Measurements from ENCODE around the gene DGKI.

DGKI gene

DNA sequence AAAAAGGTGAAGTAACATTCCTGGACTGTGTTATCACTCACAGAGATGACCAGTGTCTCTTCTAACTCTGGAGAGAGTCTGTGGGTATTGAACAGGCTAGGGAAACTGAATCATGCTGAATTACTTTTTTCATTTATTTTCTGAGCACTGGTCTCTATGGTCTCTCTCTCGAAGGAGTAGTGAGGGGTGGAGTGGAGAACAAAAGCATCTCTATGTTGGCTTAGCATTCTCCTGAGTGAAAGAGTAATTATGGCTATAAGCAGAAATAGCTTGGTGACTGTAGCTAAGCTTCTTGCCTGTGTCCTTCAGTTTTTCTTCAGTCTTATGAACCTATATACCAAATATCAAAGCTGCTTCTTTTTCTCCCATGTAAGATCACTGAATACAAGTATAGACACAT is 438.6 kb downstream of the DGKI start:
- no peak for DNase-seq (ENCODE audit: low read depth)

DNA sequence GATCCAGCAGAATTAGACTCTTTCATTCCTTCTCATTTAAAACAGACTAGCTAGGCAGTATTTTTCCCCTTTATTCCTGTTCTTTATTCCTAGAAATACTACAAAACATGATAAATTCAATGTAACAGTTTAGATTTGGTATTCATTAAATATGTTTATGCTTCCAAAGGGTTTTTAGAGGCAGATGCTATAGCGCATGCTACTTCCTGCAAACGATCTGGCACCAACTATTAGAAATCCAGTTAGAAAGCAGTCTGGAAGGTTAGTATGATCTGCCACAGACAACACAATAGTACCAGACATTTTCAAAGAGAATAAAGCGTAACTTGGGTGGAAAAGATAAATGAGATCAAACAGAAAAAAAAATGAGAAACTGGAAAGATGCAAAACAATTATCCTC is 439.7 kb downstream of the DGKI start:
- DNase-seq (ENCODE audit: low read depth): no peak

DNA sequence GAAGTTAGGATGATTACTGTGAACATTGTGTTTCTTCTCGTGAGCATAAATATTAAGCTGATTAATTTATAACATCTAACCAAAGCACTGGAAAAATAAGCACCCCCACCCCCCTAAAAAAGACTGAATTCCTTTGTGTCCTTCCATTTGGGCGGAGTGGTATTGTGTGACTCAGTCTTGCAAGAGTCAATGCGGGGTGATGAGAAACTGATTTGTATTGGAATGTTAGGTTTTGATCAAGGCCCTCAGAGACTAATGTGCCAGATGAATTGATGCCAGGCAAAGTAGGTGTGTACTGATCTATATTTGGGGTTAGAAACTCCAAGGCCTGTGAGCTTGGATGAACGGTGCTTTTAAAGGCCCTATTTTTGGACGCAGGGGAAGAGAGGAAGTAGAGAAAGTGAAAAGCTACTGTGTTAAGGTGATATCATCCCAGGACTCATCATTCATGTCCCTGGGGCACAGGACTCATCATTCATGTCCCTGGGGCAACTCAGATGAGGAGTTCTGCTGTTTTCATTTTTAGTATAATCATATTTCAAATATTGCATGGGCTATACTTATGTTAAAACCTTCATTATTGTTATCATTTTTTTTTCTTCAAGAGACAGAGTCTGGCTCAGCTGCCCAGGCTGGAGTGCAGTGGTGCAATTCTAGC is 442.0 kb downstream of the DGKI start:
- DNase-seq (ENCODE audit: low read depth): no peak

DNA sequence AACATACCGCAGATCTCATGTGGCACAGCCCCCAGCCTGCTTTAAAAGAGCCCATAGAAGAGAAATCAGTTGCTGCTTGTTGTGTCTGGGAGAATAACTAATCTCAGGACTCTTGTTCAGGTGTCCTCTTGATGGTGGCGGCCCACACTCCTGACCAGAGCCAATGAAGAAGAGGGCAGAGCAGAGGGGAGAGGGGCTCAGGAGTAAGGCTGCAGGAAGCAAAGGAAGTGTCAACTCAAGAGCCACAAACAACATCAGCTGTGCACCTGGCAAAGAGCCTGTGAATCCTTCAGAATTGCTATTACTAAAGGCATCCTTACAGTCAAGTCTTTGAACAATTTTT is 443.4 kb downstream of the DGKI start:
- no peak for DNase-seq (ENCODE audit: low read depth)

DNA sequence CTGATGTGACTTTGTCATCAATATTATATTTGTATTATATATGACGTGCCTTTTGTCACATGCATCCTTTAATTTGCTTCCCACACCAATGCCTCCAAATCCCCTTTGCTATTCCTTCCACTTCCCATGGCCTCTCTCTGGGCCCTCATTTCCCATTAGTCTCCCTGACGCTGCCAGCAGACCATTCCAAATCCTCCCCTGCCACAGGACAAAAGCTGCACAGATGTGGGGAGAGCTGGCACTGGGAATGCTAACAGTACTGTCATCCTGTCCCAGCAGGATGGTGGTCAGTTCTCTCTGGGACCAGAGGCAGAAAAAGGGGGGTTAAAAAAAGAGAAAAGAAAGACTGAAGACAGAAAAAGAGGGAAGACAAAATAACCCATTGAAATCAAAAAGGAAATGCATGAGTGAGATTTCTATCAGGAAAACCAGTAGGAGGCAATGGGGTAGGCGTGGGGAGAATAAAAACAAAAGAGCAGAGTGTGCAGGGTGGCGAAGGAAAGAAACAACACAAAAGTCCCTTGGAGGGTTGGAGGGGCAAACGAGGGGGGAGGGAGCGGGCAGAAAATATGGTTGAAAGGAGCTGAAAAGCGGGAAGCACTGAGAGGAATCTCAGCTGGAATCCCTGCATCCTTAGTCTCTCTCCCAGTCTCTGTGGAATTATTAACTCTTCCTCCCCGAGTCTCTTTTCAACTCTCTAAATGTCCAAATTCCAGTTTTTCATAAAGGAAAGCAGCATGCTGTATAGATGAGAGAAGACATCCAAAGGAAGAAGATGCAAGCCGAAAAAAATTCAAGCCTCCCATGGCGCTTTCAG is 444.0 kb downstream of the DGKI start:
- no peak for DNase-seq (ENCODE audit: low read depth)

DNA sequence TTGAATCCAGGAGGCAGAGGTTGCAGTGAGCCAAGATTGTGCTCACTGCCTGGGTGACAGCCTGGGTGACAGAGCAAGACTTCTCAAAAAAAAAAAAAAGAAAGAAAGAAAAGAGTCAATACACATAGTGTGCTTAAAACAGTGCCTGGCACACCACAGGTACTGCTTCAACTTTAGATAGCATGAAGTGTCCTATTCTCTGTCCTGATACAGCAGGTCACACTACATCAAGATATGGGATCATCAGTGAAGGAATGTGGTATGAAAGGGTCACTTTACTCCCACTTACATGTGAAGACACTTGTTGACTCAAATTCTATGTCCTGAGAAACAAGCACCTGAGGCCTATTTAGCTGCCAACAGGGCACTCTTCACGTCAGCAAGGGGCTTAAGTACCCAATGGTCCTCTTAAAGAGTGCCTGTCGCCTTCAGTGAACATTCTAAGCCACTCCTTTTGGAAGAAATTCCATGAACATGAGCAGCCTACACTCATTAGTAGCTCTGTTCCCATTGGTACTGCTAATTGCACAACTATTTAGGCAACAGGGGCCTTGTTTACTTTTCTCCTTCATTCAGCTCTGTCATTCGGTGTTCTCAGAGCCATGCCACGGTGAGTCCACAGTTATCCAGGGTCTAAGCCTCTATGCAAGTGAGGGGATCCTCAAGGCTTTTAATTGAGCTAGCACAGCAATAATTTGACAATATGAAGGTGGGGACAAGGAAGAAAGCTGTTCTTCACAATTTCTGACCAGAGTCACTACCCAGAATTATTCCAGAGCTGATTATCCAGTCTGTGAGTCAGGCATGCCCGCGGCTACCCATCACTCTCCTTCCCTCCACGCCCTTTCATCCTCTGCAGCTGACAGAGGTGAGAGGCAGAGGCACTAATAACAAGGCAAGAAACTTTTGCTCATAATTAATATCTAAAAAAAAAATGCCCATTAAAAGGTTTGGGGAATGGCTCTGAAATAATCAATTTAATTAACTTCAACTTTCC is 446.6 kb downstream of the DGKI start:
- DNase-seq (ENCODE audit: low read depth): no peak

DNA sequence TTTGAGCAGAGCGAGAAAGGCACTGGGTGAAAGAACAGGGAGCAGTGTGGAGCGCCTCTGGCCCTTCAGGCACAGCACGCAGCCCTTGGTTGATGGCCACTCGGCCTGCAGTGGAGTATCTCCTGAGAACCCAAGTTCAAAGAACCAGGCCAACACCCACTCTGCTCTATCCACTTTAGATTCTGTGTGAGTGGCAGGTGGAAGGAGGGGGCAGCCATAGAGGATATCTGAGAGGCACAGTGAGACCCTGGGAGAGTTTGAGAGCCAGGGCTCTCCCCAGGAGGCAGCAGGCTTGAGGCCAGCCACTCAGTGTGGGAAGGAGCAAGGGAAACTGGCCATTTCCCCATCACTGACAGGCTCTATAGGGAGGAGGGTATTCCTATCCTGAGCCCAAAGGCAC is 450.7 kb downstream of the DGKI start:
- no peak for DNase-seq (ENCODE audit: low read depth)

DNA sequence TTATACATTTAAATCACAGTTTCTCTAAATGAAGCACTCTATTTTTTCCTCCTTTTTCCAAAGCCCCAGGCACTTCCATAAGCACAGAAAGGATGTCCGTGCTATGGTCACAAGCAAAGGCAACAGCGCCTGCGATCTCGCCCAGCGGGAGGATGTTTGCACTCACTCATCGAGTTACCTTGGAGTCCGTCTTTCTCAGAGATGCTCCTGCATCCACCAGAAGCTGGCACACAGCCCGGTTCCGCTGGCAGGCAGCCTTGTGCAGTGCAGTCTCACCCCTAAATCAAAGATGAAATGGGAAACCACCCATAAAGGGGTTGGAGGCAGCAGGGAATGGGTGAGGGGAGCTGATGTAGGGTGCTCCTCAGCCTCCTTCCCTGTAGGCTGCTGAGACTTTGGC is 451.4 kb downstream of the DGKI start:
- DNase-seq (ENCODE audit: low read depth): no peak

DNA sequence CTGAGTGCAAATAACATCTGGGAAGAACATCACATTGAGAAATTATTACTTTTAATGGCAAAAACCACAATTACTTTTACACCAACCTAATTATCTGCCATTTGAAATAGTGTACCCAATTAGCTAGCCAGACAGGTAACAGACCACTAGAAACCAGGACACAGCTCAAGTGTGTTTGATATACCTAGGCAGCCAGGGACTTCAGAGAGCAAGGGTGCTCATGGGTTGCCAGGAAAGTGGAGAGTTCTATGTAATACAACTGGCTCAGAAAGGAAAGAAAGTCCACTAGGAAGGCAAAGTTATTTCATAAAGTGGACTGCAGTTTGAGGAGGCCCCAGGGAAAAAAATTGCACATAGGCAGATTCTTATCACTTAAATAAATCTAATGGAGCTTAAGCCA is 453.2 kb downstream of the DGKI start:
- no peak for DNase-seq (ENCODE audit: low read depth)

DNA sequence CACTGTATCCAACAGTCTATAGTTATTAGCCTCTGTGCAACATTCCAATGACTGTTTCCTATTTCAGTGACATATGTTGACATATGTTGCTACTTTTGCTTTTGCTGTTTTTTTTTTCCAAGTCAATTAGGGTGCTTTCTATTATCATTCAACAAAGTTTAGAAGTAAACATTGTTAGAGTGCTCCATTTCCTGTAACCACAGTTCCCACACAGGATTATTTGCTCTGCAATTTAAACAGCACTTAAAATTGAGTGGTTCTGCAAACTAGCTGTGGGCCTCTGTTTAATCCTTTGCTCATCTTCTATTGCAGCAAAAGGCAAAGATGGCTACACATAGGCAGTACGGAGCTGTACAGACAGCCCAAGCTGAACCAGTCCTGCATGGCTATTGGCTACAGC is 456.7 kb downstream of the DGKI start:
- DNase-seq (ENCODE audit: low read depth): no peak

DNA sequence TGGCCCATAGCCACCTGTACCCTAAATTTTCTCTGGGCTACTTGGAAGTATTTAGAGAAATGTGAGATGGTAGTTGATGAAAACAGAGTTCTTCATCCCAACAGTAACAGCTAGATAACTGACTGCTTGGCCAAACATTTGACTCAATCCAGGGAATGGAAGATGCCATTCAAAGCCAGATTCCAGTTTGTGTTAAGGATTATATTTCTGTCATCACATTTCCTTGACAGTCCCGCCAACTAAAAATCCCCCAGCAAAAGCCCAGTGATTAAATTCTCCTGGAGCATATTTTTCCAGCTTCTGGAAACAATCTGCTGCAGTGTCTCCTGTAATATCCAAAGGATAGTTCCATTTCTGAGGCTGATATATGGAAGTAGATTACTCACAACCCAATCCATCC is 457.9 kb downstream of the DGKI start:
- DNase-seq (ENCODE audit: low read depth): no peak

DNA sequence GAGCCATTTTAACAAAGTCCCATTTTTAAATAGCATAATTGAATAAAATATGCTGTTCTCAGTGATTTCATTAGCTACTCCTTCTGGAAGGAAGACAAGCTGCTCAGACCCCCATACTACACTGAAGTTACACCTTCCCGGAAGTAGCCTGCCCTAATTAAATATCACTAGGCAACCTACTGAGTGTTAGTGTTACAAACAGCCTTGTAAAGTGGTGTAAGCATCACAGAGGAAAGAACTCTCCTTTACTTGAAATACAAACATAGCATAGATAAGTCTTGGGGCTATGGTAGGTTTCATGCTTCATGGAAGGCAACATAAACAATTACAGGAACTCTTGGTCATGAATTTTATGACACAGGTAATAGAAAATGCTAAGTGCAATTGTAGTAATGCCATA is 459.8 kb downstream of the DGKI start:
- DNase-seq (ENCODE audit: low read depth): no peak

DNA sequence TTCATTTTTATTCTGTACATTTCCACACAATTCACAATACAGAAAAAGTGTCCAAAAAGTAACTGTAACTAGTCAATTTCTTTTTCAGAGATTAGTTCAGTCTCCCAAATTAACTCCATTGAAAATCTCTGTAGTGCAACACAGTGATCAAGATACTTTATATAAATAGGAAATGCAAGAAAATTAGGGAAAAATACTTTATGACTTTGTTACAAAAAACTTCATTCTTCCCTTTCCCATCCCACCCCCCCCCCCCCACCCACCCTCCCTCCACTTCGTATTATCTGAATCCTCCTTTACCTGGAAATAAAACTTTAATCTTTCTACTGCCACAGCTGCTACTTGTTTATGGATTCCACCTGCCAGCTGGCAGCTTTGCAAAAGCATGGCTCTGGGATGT is 465.7 kb downstream of the DGKI start:
- DNase-seq (ENCODE audit: low read depth): no peak

DNA sequence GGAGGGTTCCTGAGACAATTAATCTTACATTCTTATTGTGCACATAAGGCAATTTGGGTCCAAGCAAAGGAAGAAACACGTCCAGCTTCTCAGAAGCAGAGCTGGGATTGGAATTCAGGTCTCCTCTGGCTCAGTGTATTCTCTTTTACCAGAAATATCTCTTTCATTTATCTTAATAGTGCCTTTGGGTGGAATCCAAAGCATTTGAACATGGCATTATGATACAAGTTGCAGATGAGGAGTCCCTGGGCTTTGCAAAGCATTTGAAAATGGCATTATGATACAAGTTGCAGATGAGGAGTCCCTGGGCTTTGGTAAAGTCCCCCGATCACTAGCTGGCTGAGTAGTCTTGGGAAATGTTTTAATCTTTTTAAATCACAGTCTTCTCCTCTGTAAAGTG is 473.3 kb downstream of the DGKI start:
- DNase-seq (ENCODE audit: low read depth): no peak

DNA sequence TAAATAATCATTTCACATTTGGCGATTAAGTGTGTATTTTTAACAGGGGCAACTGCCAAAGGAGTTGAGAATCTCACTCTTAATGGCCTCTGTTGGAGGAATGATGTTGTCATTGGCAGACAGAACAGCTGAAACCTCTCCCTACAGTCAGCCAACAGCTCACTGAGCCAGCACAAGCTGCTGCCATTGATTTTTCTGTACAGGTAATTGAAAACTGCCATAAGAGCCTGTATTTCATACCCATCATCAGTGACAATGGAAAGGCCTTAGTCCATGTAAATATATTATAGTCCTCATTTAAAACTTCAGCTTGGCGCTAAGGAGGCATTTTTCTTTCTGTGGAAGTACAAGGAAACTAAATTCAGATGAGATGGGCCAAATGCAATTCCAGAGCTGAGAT is 475.2 kb downstream of the DGKI start:
- DNase-seq (ENCODE audit: low read depth): no peak

DNA sequence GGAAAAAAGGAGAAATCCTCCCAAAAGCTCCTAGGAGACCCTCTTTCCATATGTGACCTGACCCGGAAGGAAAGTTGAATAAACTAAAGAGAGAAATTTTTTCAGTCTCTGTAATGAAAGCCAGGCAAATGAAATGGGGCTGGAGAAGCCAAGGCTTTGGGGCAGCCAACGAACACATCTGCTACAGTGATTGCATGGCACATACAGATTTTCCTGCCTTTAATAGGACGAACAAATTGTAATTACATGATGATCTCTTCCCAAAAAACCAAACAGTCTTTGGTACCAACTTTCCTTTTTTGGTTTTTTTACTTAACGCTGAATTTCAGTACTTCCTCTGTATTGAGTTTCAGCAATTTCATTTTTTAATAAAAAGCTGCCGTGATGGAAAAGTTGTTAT is 479.8 kb downstream of the DGKI start:
- DNase-seq (ENCODE audit: low read depth): no peak

DNA sequence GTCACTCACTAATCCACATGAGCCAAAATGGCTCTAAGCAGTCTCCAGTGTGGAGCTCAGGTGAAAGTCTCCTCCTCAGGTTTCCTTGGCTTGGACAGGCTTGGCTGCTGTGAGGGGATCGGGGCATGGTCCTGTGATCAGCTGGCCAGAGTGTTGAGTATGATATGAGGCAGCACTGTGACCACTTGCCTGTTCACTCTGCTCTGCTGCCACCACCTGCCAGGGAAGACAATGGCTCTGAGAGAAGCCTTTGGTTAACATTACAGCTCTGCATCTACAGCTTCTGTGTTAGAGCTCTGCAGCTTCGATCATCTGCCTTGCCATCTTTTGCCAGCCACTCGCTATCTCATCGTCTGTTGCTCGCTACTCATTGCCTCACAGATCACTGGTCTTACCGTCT is 483.1 kb downstream of the DGKI start:
- no peak for DNase-seq (ENCODE audit: low read depth)

DNA sequence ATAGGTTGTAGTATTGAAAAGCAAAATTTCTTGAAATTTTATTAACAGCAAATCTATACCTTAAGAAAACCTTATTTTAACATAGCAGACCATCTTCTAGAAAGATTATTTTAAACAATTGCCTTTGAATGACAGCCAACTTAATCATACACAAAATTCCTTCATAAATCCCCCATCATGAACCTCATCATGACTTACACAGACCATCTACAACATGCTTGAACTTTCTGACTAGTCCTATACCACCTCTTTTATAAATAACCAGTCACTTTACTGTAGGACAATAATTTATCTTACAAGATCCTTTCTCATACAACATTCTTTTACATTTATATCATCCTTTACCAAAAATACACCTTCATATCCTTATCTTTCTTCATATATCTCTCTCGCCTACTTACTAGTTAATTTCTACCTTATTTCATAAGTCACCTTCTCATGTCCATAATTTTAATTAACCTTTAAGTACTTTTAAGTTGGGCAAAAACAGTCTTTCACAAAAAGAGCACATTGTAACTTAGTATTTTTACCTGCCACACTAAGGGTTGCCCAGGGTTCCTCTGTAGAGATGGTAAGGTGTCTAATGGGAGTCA is 486.6 kb downstream of the DGKI start:
- no peak for DNase-seq (ENCODE audit: low read depth)

DNA sequence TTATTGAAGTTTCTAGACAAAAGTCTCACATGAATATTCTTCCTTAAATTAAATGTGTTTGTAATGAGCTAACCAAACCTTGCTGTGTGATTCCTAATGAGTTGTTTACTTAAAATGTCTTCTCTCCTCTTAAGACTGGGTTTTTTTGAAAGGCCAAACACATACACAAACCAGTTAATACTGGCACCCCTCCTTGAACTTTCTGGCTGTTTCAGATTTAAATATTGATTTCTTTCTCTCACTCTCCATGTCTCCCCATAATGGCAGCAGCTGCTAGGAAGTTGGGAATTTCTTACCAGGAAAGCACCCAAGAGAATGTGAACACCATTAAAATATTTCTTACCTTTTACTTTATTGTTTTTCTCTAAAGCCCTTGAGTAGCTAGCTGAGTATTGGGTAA is 491.8 kb downstream of the DGKI start:
- no peak for DNase-seq (ENCODE audit: low read depth)

DNA sequence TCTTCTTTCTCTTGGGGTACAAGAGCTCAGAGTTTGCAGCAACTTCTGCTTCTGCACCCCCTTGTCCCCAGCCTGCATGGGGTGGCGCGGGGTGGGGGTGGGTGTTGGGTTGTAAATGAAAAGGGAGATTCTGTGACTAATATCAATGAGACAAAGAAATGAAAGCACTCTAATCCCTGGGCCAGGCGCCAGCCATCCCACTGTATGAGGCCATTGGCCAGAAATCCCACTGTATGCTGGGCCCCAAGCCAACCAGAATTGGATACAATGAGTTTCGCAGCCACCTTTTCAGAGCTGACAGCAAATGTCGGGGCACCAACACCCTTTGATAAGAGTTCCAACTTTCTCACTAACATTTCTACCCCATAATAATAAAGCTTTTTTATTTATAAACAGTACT is 492.4 kb downstream of the DGKI start:
- DNase-seq (ENCODE audit: low read depth): no peak

DNA sequence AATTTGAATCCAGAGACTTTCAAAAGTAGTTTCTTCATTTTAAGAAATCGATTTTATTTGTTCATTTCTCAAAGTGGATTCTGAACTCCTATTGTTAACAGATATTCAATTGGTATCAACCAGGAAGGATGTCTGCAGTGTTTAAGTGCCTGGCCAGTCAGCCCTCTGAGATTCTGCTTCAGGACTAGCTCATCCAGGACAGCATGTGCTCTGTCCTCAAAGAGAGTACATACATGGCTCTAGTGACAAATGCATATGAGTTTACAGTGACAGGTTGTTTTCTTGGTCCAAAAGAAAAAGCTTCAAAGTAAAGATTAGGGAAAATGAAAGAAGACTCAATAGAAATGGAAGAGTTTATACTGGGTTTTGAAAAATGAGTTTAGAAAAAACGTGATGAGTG is 494.8 kb downstream of the DGKI start:
- no peak for DNase-seq (ENCODE audit: low read depth)

DNA sequence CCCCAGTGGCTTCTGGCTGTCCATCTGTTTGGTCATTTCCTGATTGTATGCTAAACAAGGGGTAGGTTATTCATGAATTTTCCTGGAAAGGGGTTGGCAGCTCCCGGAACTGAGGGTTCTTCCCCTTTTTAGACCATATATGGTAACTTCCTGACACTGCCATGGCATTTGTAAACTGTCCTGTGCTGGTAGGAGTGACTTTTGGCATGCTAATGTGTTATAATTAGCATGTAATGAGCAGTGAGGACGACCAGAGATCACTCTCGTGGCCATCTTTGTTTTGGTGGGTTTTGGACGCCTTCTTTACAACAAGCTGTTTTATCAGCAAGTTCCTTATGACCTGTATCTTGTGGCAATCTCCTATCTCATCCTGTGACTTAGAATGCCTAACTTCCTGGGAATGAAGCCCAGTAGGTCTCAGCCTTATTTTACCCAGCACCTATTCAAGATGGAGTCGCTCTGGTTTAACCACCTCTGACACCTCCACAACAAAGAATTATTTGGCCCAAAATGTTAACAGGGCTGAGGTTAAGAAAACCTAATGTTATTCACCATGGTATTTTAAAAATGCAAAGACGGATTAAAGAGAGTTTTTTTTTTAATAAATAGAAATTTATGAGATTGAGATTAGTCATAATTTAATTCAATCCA is 500.9 kb downstream of the DGKI start:
- no peak for DNase-seq (ENCODE audit: low read depth)
